ENCODE data around the gene GNG13.

GNG13 gene

DNA sequence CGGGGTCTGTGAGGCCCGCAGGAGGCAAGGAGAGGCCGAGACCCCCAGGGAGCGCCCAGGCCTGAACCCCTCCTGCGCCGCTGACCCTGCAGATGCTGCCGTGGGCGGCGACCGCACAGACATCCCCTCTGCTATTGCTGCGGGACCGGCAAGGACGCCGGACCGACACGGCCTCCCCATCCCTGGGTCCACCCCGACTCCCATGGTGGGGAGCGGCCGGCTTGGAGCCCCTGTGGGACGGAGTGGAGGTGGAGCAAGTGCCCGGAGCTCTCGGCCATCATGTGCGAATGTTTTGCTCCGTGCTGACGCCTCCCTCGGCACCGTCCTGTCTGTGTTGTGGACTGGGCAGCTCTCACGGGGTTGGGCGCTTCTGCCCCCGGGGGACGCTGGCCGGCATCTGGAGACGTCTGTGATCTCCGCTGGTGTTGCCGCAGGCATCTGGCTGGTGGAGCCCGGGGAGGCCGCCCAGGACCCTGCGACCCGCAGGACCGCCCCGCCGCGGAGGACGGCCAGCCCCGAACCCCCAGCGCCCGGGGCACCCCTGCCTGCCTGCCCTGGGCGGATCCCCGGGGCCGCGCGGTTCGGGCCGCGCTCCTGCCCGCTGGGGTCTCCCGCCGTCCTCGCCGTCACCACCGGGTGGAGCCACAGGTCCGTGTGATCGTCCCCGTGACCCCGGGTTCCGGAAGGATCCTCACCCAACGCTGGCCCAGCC is 12.8 kb upstream of the GNG13 start:
- DNase-seq (ENCODE audit: low read depth): peak; percentile 24
- no peak overlapping the region for H3K4me3 ChIP-seq (replicated peaks; ENCODE audit: low read depth, low read length)

DNA sequence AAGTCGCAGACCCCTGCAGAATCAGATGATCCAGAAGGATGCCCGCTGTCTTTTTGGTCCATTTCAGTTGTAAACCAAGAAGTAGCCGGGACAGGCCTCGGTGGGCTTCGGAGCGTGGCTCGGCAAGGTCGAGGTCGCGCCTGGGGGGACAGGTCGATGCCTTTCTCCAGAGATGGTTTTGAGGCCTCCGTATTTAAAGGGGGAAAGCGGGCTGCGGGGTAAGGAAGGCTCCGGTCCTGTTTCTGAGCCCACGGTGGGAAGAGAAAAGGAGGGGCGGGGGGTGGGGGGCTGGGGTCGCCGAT is 7.5 kb upstream of the GNG13 start:
- DNase-seq (ENCODE audit: low read depth): no peak
- H3K4me3 ChIP-seq (replicated peaks; ENCODE audit: low read depth, low read length): peak overlapping the region; percentile 75
- TF ChIP-seq, protein P1, sequence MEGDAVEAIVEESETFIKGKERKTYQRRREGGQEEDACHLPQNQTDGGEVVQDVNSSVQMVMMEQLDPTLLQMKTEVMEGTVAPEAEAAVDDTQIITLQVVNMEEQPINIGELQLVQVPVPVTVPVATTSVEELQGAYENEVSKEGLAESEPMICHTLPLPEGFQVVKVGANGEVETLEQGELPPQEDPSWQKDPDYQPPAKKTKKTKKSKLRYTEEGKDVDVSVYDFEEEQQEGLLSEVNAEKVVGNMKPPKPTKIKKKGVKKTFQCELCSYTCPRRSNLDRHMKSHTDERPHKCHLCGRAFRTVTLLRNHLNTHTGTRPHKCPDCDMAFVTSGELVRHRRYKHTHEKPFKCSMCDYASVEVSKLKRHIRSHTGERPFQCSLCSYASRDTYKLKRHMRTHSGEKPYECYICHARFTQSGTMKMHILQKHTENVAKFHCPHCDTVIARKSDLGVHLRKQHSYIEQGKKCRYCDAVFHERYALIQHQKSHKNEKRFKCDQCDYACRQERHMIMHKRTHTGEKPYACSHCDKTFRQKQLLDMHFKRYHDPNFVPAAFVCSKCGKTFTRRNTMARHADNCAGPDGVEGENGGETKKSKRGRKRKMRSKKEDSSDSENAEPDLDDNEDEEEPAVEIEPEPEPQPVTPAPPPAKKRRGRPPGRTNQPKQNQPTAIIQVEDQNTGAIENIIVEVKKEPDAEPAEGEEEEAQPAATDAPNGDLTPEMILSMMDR (IDR thresholded peaks at IDR 0.05; ENCODE audit: low read length, missing control alignments): no peak

More for the DNA sequence above, 12.8 kb upstream of the GNG13 start:
- TF ChIP-seq, protein P1 (IDR thresholded peaks at IDR 0.05; ENCODE audit: low read length, missing control alignments): peak; percentile 41

DNA sequence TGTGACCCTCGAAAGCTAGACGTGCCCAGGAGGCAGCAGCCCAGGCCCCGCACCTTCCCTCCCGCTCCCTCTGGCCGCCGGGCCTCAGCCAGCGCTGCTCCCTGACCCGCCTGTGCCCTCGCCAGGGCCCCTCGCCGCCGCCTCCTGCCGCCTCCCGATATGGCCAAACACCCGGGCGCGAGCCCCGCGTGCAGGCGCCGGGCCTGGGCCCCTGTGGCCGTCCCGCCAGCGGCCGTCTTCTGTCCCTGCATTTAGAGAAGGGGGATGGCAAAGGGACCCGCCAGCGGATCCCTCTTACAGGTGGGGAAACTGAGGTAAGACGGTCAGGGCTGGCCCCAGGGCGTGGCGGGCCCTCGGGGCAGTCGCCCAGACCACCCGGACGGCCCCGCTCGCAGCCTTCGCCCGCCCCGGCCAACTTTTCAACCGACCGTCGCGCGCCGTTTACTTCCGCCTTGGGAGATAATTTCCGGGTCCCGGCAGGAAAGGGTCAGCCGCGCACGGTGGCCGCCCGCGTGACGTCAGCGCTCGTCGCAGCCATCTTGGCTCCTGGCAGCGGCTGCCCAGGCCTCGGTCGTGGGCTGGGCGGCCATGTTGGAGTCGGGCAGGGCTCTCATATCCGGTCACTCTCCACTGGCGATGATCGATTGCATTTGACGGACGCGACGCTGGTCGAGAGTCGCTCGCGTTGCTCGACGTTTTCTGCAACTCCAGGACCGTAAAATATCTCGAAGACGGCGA is 7.0 kb upstream of the GNG13 start:
- TF ChIP-seq, protein P1 (IDR thresholded peaks at IDR 0.05; ENCODE audit: low read length, missing control alignments): no peak
- peak; percentile 91 for DNase-seq (ENCODE audit: low read depth)
- peak overlapping the region; percentile 75 for H3K4me3 ChIP-seq (replicated peaks; ENCODE audit: low read depth, low read length)

DNA sequence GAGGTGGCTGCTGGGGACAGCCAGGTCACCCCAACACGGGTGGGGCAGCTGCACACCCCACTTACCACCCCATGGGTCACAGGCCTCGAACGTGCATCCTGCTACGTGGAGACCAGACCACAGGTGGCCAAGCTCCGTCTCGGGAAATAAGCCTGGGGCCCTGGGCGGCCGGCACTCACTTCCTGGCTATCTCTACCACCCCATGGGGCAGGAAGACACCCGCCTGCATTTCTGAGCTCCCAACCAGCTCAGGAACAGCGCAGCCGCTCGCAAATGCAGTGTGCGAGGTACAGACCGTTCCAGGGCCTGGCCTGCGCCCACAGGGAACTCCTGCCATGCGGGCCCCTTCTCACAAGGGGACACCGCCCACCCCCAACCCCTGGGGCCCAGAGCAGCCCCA is 4.9 kb upstream of the GNG13 start:
- no peak overlapping the region for H3K4me3 ChIP-seq (replicated peaks; ENCODE audit: low read depth, low read length)
- no peak for DNase-seq (ENCODE audit: low read depth)
- TF ChIP-seq, protein P1 (IDR thresholded peaks at IDR 0.05; ENCODE audit: low read length, missing control alignments): no peak

DNA sequence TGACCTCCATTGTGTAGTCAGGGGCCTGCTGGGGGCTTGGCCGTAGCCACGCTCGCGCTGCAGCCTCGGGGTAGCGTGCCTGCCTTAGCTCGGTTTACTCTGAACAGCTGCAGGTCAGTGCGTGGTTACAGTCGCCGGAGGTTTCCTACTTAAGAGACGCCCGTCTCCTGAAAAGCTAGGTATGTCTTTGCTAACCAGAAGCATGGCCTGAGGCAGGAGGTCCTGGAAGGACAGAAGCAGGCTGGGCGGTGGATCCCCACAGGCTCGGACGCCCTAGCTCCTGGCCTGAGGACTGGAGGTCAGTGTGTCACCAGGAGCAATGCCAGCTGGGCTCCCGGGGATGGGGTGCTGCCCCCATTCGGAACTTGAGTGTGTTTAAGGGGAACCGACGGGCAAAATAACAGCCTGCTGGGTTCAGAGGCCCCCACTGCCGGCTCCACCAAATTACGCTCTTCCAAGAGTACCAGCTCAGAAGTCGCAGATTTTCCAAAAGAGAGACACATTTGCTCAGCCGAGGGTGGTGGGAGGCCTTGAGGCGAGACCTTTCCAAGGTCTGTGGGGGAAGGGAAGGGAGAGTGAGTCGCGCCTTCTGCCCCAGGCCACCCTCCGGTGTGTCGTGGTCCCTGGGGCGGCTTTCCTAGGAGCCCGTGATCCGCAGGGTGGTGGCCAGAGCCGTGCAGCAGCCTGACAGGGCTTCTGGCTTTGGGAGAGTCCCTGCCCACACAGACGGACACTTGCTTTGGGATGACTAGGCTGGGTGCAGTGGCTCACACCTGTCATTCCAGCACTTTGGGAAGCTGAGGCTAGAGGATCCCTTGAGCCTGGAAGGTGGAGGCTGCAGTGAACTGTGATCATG is 3.9 kb upstream of the GNG13 start:
- TF ChIP-seq, protein P1 (IDR thresholded peaks at IDR 0.05; ENCODE audit: low read length, missing control alignments): no peak
- H3K4me3 ChIP-seq (replicated peaks; ENCODE audit: low read depth, low read length): no peak overlapping the region
- no peak for DNase-seq (ENCODE audit: low read depth)

DNA sequence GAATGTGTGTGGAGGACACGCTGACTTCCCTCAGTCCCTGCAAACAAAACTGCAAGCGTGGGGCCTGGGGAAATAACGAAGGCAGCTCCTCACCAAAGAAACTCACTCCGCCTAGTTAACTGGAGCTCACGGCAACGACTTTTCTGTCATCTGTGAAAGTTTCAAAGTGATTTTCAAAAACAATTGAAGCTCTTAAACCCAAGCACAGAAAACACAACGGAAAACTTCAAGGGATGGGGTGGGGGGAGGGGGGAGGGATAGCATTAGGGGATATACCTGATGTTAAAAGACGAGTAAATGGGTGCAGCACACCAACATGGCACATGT is 3.2 kb upstream of the GNG13 start:
- no peak overlapping the region for H3K4me3 ChIP-seq (replicated peaks; ENCODE audit: low read depth, low read length)
- TF ChIP-seq, protein P1 (IDR thresholded peaks at IDR 0.05; ENCODE audit: low read length, missing control alignments): no peak
- DNase-seq (ENCODE audit: low read depth): no peak
